SIG-M5 treated with dmso at 0.1 percent for 504 hours (cell line): Measurements from ENCODE around the gene OCSTAMP.
A peak's percentile ranks its signal among the peaks of the same experiment; 100 is the strongest.

Experiments used
- DNase-seq: peaks from one replicate; lab custom pipeline; 2025; ENCODE audit not compliant: unreplicated experiment; lab: John Stamatoyannopoulos, UW

OCSTAMP gene

DNA sequence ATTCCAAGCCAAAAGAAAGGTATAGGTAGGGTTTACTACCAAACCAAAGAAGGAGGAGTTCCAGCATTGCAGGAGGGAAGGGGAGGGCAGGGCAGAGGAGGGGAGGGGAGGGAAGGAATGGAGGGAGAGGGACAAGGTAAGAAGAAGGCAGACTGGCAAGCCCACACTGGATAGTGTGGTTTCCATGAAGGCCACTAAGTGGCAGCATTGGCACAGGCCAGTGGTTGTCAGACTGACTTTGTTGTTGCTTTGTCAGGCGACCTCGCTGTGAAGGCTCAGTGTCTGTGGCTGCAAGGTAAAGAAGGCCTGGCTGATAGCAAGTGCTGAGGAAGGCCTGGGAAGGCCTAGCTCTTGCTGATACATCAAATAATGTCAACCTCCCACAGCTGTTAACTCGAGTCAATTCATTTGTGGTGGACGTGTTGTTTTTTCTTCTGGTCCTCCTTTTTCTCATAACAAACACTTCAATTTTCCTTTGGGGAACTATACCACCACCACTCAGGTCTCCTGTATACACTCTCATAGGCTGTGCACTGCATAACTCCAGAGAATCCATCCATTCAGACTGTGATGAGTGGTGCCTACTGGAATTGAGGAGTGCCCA lies 29.4 kb downstream of the OCSTAMP start:
- DNase-seq = peak; percentile 80

DNA sequence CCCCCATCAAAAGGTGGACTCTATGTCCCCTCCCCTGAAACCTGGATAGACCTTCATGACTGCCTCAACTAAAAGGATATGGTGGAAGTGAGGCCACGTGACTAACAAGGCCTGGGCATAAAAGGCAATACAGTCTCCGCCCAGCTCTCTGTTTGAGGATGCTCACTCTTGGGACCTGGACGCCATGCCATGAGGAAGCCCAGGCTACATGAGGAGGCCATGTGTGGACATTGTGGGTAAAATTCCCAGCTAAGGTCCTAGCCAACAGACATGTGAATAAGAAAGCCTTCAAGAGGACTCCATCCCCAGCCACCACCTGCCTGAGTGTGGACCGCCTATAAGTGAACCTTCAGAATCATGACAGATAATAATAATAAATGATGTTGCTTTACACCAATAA lies 29.9 kb downstream of the OCSTAMP start:
- DNase-seq = no peak

DNA sequence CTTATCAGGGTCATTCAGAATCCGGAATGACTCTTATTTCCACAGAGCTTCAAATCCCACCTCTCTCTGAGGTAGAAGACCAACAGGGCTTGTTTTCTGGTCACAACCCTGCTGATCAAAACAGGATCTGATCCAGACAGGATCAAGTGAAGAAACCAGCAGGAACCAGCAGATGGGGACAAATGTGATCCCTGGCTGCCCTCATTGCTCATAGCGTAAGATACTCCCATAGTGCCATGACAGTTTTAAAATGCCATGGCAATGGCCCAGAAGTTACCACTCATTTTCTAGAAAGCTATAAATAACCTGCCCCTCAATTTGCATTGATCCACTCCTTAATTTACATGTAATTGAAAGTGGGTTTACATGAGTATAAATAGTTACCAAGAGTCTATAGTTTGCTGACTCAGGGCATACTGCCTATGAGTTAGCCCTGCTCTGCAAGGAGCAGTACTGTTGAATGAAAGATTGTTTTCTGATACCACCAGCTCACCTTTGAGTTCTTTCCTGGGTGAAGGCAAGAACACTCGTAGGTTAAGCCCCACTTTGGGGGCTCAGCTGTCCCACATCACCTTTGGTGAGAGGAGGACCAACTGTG lies 30.9 kb downstream of the OCSTAMP start:
- no peak for DNase-seq

DNA sequence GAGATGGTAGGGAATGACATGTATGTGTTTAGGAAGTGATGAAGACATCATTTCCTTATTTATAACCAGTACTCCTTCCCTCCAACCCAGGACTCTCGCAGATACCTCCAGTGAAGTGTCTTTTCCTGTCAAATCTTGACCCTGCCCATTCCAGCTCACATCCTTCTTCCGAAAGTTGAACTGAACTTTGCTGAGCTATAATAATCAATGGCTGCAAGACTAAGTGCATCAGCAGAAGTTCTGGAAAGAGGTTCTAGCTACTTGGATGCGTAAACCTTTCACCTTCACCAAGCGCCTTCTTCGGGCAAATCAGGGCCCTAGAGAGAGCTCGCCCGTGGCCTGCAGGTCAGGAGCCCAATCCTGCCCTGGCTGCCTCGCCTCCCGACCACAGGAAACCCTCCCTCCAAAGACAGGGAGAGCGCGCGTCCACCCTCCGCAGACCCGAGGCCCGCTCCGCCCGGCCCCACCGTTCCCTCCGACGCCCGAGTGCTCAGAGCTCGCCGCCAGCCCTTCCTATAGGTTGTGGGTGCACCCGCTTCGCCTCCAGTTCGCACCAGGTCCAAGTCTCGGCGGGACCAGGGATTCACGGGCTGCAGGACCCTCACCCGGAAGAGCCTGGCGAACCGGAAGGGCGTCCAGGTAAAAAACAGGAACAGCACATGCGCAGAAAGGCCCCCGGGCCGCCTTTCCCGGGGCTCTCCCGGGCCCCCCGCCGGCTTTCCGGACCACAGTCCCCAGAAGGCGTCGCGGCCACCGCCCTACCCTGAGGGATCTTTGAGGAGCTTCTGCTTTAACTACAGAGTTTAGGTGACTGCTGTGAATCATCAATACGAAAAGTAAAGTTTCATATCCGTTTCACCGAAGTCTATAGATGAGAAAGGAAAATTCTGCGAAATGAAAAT lies 37.3 kb downstream of the OCSTAMP start, which contains the start of gene ZNF334:
ZNF334 (minus strand) TSS at position 617 of the 902 bp plus-strand sequence. CDS start 1,457 bp downstream, outside the sequence.
- DNase-seq = no peak

DNA sequence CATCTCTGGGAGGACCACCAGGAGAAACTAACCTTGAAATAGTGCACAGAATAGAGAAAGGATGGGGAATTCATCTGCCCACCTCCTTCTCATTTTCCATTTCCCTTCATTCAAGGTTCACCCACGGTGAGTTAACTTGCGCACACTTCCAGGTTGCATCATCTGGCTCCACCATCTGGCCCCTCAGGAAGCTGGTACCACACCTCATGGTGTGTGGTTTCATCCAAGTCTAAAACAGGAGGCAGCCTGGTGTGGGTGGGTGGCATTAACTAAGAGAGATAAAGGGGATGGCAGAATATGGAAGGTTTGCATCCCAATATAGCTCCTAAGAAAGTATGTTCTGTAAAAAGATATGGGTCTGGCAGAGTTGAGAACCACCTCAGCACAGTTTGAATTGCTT lies 40.9 kb downstream of the OCSTAMP start:
- no peak for DNase-seq

DNA sequence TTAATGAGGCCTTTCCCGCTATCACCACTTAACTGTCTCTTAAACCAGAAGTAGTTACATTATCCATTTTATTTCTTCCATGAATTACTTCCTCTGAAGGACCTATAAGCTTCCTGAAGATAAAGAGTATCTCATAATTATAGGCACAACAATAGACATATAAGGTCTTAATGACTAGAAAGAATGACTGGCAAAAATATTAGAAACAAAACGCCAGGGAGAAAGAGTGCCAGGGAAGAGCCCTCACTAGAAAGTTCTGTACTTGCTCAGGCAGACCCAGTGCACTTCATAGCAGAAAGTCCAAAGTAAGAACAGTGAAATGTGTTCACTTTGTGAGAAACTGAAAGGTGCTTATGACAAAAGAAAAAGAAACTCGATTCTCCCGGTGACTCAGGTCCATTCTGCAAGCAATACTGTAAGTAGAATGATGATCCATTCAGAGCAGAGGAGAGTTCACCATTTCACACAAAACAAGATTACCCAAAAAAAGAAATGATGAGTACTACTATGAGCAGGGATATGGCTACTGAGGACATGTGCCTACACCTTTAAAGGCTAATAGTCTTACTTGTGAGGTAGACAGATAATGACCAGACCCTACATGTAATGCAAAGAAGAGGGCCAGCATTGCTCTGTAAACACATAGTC lies 42.6 kb downstream of the OCSTAMP start:
- no peak for DNase-seq

DNA sequence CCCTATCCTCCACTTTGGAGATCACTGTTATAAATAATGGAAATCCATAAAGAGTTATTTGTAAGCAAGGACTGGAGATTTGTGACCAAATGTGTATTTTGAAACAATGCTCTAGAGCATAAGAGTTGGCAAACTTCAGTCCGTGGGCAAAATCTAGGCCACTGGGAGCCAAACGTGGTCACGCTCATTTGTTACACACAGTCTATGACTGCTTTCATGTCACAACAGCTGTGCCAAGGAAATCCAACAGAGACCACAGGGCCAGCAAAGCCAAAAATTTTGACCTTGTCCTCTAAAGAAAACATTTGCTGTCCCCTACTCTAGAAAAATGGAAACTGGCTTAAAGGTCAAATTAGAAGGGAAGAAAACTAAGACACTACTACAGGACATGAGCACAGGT lies 44.9 kb downstream of the OCSTAMP start:
- no peak for DNase-seq

DNA sequence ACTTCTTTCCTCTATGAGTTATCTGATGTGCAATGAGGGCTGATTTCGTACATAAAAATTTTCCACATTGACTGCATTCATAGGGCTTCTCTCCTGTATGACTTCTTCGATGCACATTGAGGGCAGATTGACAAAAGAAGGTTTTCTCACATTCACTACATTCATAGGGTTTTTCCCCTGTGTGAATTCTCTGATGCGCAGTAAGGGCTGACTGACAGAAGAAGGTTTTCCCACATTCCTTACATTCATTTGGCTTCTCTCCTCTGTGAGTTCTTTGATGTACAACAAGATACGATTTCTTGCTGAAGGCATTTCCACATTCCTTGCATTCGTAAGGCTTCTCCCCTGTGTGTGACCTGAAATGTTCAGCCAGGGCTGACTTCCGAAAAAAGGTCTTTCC lies 48.5 kb downstream of the OCSTAMP start:
- DNase-seq = no peak

DNA sequence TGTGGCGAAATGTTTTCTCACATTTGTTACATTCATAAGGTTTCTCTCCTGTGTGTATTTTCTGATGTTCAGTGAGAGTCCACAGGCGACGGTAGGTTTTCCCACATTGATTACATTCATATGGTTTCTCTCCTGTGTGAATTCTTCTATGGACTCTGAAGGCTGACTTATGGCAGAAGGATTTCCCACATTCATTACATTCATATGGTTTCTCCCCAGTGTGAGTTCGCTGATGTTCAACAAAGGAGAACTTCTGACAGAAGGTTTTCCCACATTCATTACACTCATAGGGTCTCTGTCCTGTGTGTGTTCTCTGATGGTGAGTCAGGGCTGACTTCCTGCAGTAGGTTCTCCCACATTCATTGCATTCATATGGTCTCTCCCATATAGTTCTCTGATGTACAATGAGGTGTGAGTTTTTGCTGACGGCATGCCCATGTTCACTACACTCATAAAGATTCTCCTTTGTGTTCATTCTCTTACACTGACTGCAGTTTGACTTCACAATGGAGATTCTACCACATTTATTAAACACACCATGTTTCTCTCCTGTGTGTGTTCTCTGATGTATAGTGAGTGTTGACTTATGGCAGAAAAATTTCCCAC lies 49.0 kb downstream of the OCSTAMP start:
- no peak for DNase-seq

DNA sequence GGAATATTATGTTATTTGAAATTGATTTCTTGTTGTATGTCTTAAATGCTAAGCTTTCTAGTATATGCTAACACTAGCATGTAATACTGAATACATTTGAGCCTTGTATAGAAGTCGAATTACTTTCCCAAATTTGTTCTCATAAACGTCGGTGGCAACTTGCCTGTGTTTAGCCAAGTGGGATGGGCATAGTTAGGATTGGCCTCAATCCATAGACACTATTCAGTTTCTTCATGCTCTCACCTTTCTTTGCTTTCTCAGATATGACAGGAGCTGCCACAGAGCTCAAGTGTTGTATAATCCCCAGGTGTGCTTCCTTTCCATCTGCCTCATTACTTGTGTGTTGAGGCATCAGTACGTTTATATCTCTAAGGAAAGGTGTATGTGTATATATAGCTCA lies 56.4 kb downstream of the OCSTAMP start:
- DNase-seq = no peak

DNA sequence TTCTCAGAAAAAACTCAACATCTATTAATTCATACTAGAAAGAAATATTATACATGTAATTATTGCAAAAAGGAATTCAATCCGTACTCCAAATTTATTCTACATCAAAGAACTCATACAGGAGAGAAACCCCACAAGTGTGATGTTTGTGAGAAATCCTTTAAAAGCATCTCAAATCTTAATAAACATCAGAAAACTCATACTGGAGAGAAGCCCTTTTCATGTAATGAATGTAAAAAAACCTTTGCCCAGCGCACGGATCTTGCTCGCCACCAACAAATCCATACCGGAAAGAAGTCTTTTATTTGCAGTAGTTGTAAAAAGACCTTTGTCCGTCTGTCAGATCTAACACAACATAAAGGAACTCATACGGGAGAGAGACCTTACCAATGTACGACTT lies 59.1 kb downstream of the OCSTAMP start:
- DNase-seq = no peak
